ENCODE data around the gene FAM107A.

Gene FAM107A

DNA sequence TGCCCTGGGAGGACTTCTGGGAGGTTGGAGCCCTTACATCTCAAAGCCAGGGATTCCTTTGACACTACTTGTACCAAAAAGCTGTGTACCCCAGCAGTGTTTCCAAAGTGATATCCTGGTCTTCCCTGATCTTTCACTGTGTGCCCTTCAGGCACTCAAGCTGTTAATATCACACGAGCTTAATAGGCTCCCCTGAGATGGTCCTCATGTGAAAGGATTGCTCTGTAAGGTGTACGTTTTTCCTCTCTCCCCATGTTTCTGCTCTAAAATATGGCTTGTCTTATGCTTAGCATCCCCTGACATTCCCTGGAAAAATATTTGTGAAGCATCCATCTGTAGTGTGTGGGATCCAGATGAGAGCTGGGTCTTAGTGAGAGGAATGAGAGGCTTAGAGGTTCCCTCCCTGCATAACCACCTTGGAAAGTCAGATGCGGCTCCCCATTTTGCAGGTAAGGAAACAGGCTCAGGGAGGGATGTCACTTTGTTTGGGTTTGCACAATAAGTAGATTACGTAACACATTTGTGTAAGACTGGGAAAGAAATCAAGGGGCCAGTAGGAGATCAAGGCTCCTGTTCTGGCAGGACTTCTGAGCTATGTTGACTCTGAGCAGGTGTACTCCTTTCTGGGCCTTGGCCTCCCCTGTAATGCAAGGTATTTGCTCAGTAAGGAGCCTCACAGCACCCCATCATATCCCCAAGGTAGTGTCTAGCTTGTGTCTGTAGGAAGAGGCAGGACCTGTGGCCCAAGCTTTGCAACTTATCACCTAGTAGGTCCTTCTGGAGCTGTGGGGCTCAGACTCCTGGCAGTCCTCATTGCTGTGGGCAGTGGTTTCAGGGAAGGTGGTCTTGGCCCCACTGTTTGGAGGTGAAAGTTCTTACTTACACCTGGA, 39.5 kb downstream of the FAM107A start:
- CTCF ChIA-PET = interaction anchor here (1.1 to 4.2 kb wide), 11 partner anchors 8 to 231 kb away, joined by 3 to 20 read pairs (median 3); partner anchors contain the start of genes HTD2 and RPP14
- DNase-seq (ENCODE audit: extremely low spot score) = no peak
- TF ChIP-seq, protein P1, sequence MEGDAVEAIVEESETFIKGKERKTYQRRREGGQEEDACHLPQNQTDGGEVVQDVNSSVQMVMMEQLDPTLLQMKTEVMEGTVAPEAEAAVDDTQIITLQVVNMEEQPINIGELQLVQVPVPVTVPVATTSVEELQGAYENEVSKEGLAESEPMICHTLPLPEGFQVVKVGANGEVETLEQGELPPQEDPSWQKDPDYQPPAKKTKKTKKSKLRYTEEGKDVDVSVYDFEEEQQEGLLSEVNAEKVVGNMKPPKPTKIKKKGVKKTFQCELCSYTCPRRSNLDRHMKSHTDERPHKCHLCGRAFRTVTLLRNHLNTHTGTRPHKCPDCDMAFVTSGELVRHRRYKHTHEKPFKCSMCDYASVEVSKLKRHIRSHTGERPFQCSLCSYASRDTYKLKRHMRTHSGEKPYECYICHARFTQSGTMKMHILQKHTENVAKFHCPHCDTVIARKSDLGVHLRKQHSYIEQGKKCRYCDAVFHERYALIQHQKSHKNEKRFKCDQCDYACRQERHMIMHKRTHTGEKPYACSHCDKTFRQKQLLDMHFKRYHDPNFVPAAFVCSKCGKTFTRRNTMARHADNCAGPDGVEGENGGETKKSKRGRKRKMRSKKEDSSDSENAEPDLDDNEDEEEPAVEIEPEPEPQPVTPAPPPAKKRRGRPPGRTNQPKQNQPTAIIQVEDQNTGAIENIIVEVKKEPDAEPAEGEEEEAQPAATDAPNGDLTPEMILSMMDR (IDR thresholded peaks at IDR 0.05; ENCODE audit: control extremely low read depth, extremely low read depth, low read depth, missing control alignments) = no peak
- POLR2A ChIA-PET = no interaction called here

DNA sequence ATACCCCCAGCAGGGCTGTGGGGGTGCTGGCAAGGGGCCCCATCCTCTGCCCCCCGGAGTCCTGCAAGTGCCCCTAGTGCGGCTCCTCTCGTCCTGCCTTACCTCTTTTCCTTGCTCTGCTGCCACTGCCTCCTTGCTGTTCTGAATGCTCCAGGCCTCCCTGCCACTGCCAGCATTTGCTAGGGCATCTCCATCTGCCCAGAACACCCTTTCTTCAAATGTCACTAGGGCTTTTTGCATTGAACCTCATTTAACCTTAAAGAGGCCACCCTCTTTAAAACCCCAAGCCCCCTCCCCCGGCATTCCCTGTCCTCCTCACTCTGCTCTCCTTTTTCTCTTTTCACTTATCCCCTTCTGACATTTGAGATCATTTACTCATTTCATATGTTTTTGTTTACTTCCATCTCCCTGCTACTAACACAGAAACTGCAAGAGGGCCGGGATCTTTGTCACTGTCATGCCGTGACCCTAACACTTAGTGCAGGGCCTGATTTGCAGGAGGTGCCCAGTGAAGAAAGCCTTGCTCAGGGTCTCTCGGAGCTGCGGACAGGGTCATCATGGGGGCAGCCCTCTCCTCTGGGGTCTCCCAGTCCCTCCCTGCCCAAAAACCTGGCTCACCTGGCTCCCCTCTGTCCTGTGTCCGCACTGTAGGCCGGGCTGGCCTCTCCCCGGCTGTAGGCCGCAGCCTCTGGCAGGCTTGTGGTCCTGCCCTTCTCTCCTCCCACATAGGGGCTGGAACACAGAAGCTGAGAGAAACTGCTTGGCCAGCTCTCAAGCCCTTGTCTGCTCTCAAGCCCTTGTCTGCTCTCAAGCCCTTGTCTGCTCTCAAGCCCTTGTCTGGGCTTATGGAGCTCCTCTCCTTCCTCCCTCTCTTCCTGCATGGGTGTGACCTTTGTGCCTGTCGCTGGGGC, 40.4 kb downstream of the FAM107A start, which contains the start of gene ACOX2:
TSS of gene ACOX2 (minus strand) at position 690 of the 911 bp plus-strand sequence. CDS start 2,084 bp downstream, outside the sequence.
- ChIA-PET POLR2A (no interaction called here), CTCF (interaction anchor here (1.1 to 8.8 kb wide), 8 partner anchors 8 to 230 kb away, joined by 3 to 95 read pairs (median 3); partner anchors contain the start of genes HTD2 and RPP14)
- TF ChIP-seq, protein P1 (IDR thresholded peaks at IDR 0.05; ENCODE audit: control extremely low read depth, extremely low read depth, low read depth, missing control alignments) = no peak

DNA sequence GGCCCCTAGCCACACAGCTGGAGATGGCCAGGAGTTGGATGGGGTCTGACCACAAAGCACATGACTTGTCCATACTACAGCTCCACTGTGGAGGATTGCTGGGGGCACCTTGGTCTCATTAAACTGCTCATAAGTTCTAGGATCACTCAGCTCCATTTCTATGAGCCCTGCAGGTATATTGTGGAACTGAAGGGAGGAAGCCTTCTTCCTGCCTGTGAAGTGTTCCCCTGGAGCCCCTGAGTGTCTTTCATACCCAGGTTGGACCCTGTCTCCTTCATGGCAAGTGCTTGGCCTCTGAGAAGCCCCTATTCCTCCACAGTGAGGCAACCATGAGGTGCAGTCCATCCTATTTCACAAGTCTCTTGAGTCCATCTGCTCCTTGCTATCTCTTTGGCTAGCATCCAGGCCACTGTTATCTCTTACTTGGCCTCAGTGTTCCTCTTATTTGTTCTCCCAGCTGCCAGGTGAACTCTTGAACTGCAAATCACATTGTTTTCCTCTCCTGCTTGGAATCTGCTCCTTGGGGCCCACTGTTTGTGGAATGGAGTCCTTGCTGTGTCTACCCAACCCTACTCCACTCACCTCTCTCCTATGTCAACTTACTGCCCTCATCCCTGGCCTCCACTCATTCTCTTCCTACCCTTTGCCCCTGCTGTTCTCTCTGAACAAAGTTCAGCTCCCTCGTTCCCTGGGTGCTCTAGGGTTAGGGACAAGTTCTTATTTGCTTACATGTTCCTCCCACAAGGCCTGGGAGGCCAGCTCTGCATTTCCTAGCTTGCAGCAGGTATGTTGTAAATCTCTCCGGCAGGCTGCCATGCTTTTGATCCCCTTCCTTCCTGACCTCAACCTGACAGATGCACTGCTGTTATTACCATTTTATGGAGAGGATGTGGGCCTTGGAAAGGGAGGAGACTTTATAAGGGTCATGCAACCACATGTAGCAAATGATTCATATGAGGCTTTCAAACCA, 41.4 kb downstream of the FAM107A start:
- ChIA-PET POLR2A (no interaction called here), CTCF (interaction anchor here (1.2 to 8.8 kb wide), 2 partner anchors 45 to 229 kb away, joined by 3 to 95 read pairs; partner anchors contain the start of genes HTD2 and RPP14)
- DNase-seq (ENCODE audit: extremely low spot score) = no peak
- TF ChIP-seq, protein P1 (IDR thresholded peaks at IDR 0.05; ENCODE audit: control extremely low read depth, extremely low read depth, low read depth, missing control alignments) = no peak

More for the DNA sequence above, 40.4 kb downstream of the FAM107A start, which contains the start of gene ACOX2:
- DNase-seq (ENCODE audit: extremely low spot score) = no peak

DNA sequence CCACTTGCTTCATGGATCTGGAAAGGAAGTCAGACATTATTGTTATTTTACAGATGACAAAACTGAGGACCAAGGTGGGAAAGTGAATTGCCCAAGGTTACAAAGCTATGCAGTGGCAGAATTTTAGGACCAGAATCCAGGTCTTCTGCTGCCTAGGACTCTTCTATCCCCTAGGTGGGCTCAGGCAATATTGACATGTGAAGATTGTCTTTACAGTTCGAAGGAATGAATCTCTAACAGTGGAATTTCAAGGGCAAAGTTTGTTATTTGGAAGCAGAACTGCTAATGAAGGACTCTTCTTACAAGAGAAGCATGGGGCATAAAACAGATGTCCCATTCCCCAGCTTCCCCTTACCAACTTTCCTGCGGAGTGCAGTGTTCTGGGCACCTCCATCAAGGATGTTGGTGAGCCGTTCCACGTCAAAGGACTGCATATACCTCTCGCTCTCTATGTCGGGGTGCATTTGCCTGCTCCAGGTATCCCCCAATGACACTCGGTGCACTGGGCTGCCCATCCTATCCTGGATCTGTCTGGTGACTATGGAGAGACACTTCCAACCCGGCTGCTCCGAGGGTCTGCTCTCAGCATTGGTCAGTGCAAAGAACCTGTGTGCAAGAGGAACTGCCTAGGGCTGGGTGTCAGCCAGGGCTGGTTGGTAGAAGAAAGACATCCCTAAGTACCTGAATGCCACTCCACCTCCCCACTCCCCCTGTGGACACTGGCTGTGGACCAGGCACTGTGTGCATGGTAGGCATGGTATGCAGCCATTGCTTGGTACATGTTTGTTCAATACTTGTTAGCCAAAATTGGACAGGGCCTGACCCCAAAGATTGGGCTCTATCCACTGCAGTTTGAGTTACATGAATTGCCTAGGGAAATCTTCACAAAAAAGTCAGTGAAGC, 42.3 kb downstream of the FAM107A start:
- ChIA-PET CTCF (interaction anchor here (1.2 to 8.8 kb wide), 7 partner anchors 43 to 347 kb away, joined by 3 to 95 read pairs (median 5); partner anchors contain the start of genes HTD2, KCTD6 and RPP14), POLR2A (no interaction called here)
- TF ChIP-seq, protein P1 (IDR thresholded peaks at IDR 0.05; ENCODE audit: control extremely low read depth, extremely low read depth, low read depth, missing control alignments) = no peak
- DNase-seq (ENCODE audit: extremely low spot score) = no peak

DNA sequence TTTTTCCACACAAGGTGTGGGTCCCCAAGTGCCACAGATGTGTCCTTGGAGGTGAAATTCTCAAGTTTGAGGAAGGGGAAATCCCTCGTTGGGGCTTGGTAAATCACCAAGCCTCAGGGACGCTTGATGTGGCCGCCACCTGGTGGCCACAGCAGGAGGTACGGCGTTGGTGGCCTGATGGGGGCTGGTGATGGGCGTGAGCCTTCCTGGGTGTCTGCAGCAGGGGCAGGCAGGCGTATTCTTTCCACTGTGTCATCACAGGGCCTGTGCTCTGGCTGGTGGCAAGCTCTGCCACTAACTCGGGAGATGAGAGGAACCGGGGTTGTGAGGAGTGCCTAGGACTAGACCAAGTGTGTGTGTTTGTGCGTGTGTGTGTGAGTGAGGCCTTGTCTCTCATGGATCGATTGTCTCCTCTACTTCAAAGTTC, 44.4 kb downstream of the FAM107A start:
- ChIA-PET POLR2A (no interaction called here), CTCF (interaction anchor here (1.1 to 8.8 kb wide), 11 partner anchors 12 to 355 kb away, joined by 3 to 95 read pairs (median 5); partner anchors contain the start of genes HTD2, KCTD6 and RPP14)
- TF ChIP-seq, protein P1 (IDR thresholded peaks at IDR 0.05; ENCODE audit: control extremely low read depth, extremely low read depth, low read depth, missing control alignments) = peak; percentile 94
- peak; percentile 90 for DNase-seq (ENCODE audit: extremely low spot score)
